ENCODE results near the gene COL23A1. TPM values are rescaled to one million over a fixed set of nuclear protein-coding genes. Genes with fewer than 3 reads are reported as not detected.

The COL23A1 gene
- total RNA-seq, 4 donors from 2014 or later, result 0.83 to 1.8 (median 1.5) TPM

- 65% methylated on average over 7 of the region's 7 CpGs for WGBS
- no peak overlapping the region for H3K4me3 ChIP-seq
- TF ChIP-seq EP300 (IDR thresholded peaks at IDR 0.05) (no peak), POLR2A (IDR thresholded peaks at IDR 0.05; ENCODE audit: low read depth) (no peak), CTCF (IDR thresholded peaks at IDR 0.05) (no peak), POLR2AphosphoS5 (IDR thresholded peaks at IDR 0.05) (no peak)
- H3K4me1 ChIP-seq, result no peaks in the 10 kb centered on the region
- H3K36me3 ChIP-seq, result no peaks in the 10 kb centered on the region
- H3K9me3 ChIP-seq, result no peaks in the 10 kb centered on the region
- no peaks in the 10 kb centered on the region for H3K27me3 ChIP-seq
- H3K27ac ChIP-seq (replicated peaks in 1 of 4), result no peak overlapping the region
- DNase-seq (ENCODE audit: extremely low spot score), result no peak
- intact Hi-C loops (cut with DNase I), result no loop called here
Observed at GRCh38 chr5:178473854-178474253, 116.3 kb downstream of the COL23A1 start.

- no peak overlapping the region for H3K27ac ChIP-seq (replicated peaks in 1 of 4)
- peaks cover 14 to 16% (median 16%) of the 10 kb centered on the region in 4 donors for H3K4me1 ChIP-seq
- H3K4me3 ChIP-seq, result no peak overlapping the region
- no peaks in the 10 kb centered on the region for H3K27me3 ChIP-seq
- TF ChIP-seq POLR2A (IDR thresholded peaks at IDR 0.05; ENCODE audit: low read depth) (no peak), CTCF (IDR thresholded peaks at IDR 0.05) (no peak), EP300 (IDR thresholded peaks at IDR 0.05) (no peak), POLR2AphosphoS5 (IDR thresholded peaks at IDR 0.05) (no peak)
- 78% methylated on average over 4 of the region's 4 CpGs for WGBS
- DNase-seq (ENCODE audit: extremely low spot score), result no peak
- intact Hi-C loops (cut with DNase I), result no loop called here
- no peaks in the 10 kb centered on the region for H3K36me3 ChIP-seq
- no peaks in the 10 kb centered on the region for H3K9me3 ChIP-seq
Observed at GRCh38 chr5:178472138-178472537, 118.1 kb downstream of the COL23A1 start.

DNA sequence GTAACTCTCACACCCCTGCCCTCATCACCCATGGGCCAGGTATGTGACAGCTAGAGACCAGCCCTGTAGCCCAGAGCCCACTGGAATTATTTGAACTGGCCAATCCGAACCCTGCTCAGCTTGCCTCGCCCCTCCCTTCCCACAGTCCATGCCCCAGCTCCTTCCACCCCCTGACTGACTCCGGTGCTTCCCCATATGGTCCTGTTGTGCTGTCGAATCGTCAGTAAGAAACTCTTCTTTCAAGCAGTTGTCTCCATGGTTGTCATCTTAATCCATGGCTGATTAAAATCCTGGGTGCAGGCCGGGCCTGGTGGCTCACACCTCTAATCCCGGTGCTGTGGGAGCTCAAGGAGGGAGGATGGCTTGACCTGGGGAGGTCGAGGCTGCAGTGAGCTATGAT, 118.5 kb downstream of the COL23A1 start:
- H3K27ac ChIP-seq (replicated peaks in 1 of 4), result no peak overlapping the region
- no peak overlapping the region for H3K4me3 ChIP-seq
- DNase-seq (ENCODE audit: extremely low spot score), result no peak
- no peaks in the 10 kb centered on the region for H3K9me3 ChIP-seq
- TF ChIP-seq POLR2AphosphoS5 (IDR thresholded peaks at IDR 0.05), result no peak
- no peak for TF ChIP-seq POLR2A (IDR thresholded peaks at IDR 0.05; ENCODE audit: low read depth)
- no peak for TF ChIP-seq EP300 (IDR thresholded peaks at IDR 0.05)
- no peak for TF ChIP-seq CTCF (IDR thresholded peaks at IDR 0.05)
- no peaks in the 10 kb centered on the region for H3K36me3 ChIP-seq
- H3K27me3 ChIP-seq, result no peaks in the 10 kb centered on the region
- peaks cover 16 to 19% (median 19%) of the 10 kb centered on the region in 4 donors for H3K4me1 ChIP-seq
- WGBS, result 79% methylated on average over 7 of the region's 8 CpGs
- intact Hi-C loops (cut with DNase I), result no loop called here

- TF ChIP-seq POLR2AphosphoS5 (IDR thresholded peaks at IDR 0.05) (no peak), POLR2A (IDR thresholded peaks at IDR 0.05; ENCODE audit: low read depth) (no peak)
- Histone ChIP-seq H3K9me3 (no peaks in the 10 kb centered on the region), H3K36me3 (no peaks in the 10 kb centered on the region), H3K4me3 (no peak overlapping the region), H3K27me3 (no peaks in the 10 kb centered on the region), H3K4me1 (peaks cover 16 to 19% (median 19%) of the 10 kb centered on the region in 4 donors), H3K27ac (replicated peaks in 1 of 4) (no peak overlapping the region)
- intact Hi-C loops (cut with DNase I), result no loop called here
- 96% methylated on average over 6 of the region's 6 CpGs for WGBS
- no peak for DNase-seq (ENCODE audit: extremely low spot score)
Observed at GRCh38 chr5:178470760-178471025, 119.5 kb downstream of the COL23A1 start.

- H3K36me3 ChIP-seq, result no peaks in the 10 kb centered on the region
- intact Hi-C loops (cut with DNase I), result loop anchor here (10.0 kb wide), 1 partner anchor 195 kb away; no protein-coding TSS in a partner anchor
- DNase-seq (ENCODE audit: extremely low spot score), result no peak
- TF ChIP-seq POLR2A (IDR thresholded peaks at IDR 0.05; ENCODE audit: low read depth) (no peak), CTCF (IDR thresholded peaks at IDR 0.05) (no peak), POLR2AphosphoS5 (IDR thresholded peaks at IDR 0.05) (no peak), EP300 (IDR thresholded peaks at IDR 0.05) (no peak)
- peaks cover 16 to 19% (median 19%) of the 10 kb centered on the region in 4 donors for H3K4me1 ChIP-seq
- WGBS, result 86% methylated on average over 14 of the region's 18 CpGs
- no peak overlapping the region for H3K4me3 ChIP-seq
- no peaks in the 10 kb centered on the region for H3K27me3 ChIP-seq
- H3K9me3 ChIP-seq, result no peaks in the 10 kb centered on the region
- H3K27ac ChIP-seq (replicated peaks in 1 of 4), result no peak overlapping the region
Observed at GRCh38 chr5:178469975-178470759, 120.0 kb downstream of the COL23A1 start.
